Chondrocyte (in vitro differentiated cells): ENCODE measurements around the gene KIF23. TPM values are rescaled to one million over a fixed set of nuclear protein-coding genes. Genes with fewer than 3 reads are reported as not detected.

Experiments
- DNase-seq: peaks from one replicate; pipeline ENCODE4 v3.0.0; 2021; ENCODE audit warnings: mixed read lengths, low spot score
- H3K27ac Mint-ChIP-seq: one replicate; pipeline ENCODE4 v1.8.0; 2021; ENCODE audit warnings: mild to moderate bottlenecking, moderate library complexity, mixed read lengths; ENCODE audit not compliant: unreplicated experiment
- H3K27me3 Mint-ChIP-seq: 2 replicates; pipeline ENCODE4 v1.8.0; 2021; ENCODE audit warnings: low read depth, mixed read lengths
- H3K36me3 Mint-ChIP-seq: 2 replicates; pipeline ENCODE4 v1.8.0; 2021; ENCODE audit warnings: low read depth, mixed read lengths
- H3K4me1 Mint-ChIP-seq: 2 replicates; pipeline ENCODE4 v1.8.0; 2021; ENCODE audit warnings: low read depth, mild to moderate bottlenecking, mixed read lengths
- H3K4me3 Mint-ChIP-seq: one replicate; pipeline ENCODE4 v1.8.0; 2021; ENCODE audit warnings: mild to moderate bottlenecking, moderate library complexity, mixed read lengths; ENCODE audit not compliant: unreplicated experiment
- H3K9me3 Mint-ChIP-seq: 2 replicates; pipeline ENCODE4 v1.8.0; 2021; ENCODE audit warnings: low read depth, mixed read lengths
- total RNA-seq: library from RNA; stranded (reverse); gene quantifications from 3 replicates; pipeline ENCODE4 v1.2.1, GENCODE V29; 2021
- TF ChIP-seq, protein P1 (sequence below): fragments of 200-600 bp; sonication (generic); IDR thresholded peaks from 2 replicates; pipeline ENCODE4 v1.5.0; 2021; ENCODE audit warnings: antibody characterized with exemption, mild to moderate bottlenecking, moderate library complexity

KIF23 gene
- total RNA-seq, 1 donor from 2014 or later = 13.5 TPM

DNA sequence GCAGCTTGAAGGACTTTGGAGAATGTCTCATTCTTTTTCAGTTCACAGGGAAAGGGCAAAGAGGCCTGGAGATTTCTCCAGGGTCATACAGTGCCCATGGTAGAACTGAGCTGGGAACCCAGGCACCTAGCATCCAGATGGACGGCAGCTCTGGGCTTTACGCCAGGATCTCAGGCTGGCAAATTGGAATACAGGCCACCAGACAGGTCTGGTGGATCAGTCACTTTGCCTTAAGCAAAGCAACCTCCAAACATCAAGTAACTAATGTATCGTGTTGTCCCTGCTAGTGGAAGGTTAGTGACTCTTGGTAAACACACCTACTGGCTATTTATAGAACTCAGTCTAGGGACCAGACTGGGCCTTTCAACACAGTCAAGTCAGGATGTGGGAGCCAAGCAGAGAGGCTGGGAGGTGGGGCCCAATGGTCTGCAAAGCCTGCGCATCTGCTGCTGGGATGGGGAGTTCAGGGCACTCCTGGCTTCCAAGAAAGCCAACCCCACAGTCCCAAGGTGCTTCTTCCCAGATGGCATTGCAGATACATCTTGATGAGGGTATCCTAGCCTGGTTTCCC is 68.6 kb downstream of the KIF23 start:
- Mint-ChIP-seq H3K27me3 (peaks cover 13% of the 10 kb centered on the region), H3K36me3 (peaks cover 6% of the 10 kb centered on the region), H3K9me3 (peaks cover 9% of the 10 kb centered on the region)

DNA sequence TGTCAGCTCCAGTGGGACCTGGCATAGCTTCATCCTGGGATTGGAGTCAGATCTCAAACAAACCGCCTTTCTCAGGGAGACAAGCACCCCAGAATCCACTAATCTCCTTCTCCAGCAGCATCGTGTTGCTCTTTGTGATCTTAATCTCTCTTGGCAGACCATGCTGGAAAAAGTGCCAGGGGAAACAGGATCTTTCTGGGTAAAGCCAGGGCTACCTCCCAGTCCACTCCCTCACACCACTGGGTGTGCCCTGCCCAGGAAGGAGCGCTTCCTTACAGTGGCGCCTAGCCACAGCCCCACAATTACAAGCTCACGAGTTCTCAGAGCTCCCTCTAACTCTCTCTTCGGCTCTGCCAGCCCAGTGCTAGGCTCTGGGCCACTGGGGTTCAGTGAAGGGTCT is 70.7 kb downstream of the KIF23 start:
- Mint-ChIP-seq H3K4me1 (no peaks in the 10 kb centered on the region), H3K36me3 (peaks cover 4% of the 10 kb centered on the region), H3K4me3 (no peak overlapping the region), H3K9me3 (peaks cover 8% of the 10 kb centered on the region), H3K27ac (no peak overlapping the region), H3K27me3 (peaks cover 15% of the 10 kb centered on the region)
- TF ChIP-seq, protein P1, sequence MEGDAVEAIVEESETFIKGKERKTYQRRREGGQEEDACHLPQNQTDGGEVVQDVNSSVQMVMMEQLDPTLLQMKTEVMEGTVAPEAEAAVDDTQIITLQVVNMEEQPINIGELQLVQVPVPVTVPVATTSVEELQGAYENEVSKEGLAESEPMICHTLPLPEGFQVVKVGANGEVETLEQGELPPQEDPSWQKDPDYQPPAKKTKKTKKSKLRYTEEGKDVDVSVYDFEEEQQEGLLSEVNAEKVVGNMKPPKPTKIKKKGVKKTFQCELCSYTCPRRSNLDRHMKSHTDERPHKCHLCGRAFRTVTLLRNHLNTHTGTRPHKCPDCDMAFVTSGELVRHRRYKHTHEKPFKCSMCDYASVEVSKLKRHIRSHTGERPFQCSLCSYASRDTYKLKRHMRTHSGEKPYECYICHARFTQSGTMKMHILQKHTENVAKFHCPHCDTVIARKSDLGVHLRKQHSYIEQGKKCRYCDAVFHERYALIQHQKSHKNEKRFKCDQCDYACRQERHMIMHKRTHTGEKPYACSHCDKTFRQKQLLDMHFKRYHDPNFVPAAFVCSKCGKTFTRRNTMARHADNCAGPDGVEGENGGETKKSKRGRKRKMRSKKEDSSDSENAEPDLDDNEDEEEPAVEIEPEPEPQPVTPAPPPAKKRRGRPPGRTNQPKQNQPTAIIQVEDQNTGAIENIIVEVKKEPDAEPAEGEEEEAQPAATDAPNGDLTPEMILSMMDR = no peak
- DNase-seq = no peak

More for the DNA sequence above, 68.6 kb downstream of the KIF23 start:
- no peak overlapping the region for H3K27ac Mint-ChIP-seq
- no peak overlapping the region for H3K4me3 Mint-ChIP-seq
- no peaks in the 10 kb centered on the region for H3K4me1 Mint-ChIP-seq
- TF ChIP-seq, protein P1 = no peak
- DNase-seq = no peak

DNA sequence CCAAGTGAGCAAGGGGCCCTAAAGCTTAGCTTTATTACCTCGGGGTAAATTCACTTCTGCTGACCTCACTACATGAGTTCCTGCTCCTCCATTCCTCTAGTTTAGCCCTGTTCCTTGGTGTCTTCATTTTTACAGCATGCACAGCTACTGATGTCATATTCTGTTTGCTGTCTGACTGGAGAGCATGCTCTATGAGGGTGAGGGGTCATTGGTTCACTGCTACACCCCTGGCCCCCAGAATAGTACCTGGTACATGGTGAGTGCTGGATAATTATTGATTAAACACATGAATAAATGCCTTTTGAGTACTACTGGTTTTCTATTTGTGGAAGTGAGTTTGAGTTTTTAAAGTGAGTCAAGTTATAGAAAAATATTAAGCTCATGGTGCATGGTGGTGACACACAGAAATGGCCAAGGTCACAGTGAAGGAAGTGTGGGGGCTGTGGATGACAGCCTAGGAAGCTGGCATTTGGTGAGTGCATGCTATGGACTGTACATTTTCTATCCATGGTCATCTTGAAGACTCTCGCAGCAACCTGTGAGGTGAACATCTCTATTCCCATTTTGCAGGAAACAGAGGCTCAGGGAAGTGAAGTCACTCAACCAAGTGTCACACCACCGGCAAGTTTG is 72.4 kb downstream of the KIF23 start:
- DNase-seq = no peak
- Mint-ChIP-seq H3K36me3 (peaks cover 11% of the 10 kb centered on the region), H3K4me1 (no peaks in the 10 kb centered on the region), H3K9me3 (peaks cover 8% of the 10 kb centered on the region), H3K27me3 (peaks cover 26% of the 10 kb centered on the region), H3K4me3 (no peak overlapping the region), H3K27ac (no peak overlapping the region)
- TF ChIP-seq, protein P1 = no peak

DNA sequence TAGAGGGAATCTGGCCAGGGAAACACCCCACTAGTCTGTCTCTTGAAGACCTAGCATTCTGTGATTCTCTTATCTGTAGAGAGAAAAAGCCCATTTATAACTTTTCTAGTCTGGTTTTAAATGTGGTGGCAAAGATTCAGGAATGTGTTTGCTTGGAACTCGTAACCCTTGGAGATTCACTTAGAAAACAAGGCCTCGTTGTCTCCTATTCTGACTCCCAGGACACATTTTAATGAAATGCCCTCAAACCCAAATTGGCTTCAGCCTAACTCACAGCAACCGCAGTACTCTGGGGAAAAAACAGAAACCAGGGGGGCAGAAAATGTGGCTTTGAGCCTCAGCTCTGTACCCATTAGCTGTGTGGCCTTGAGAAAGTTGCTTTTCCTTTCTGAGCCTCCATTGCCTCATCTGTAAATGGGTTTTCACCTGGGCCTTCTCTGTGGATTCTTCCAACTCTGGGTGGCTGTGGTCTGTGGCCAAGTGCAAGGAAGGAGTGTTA is 75.0 kb downstream of the KIF23 start:
- Mint-ChIP-seq H3K27ac (no peak overlapping the region), H3K9me3 (peaks cover 12% of the 10 kb centered on the region), H3K4me1 (no peaks in the 10 kb centered on the region), H3K36me3 (peaks cover 14% of the 10 kb centered on the region), H3K27me3 (peaks cover 19% of the 10 kb centered on the region), H3K4me3 (no peak overlapping the region)
- TF ChIP-seq, protein P1 = no peak
- DNase-seq = no peak

DNA sequence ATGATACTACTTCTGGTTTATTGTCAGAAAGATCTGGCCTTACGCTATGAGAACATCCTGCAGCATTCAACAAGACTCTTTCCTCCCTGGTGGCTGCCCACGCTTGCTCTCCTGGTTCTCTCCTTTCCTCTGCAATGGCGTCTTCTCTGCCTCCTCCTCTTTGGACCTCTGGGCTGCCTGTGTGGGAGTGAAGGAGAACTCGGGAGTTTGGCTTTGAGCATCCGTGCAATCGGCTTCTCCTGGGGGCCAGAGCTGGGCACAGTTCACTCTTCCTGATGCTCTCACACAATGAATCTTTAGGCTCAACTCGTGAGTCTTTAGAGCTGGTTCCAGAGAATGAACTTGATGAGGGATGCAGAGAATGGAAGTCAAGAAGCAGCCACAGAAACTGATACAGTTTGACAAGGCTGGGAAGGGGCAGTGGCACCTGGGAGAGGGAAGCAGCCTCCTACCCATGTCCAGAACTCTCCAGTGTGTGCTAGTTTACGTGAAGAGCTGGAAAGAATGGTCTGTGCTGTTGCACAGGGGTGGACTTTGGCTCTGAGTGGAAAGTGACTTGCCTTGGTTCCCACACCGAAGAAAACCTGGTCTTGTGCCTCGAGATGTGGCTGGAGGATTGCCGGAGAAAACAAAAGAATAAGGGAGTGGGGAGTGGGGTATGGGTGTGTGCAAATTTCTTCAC is 76.3 kb downstream of the KIF23 start:
- Mint-ChIP-seq H3K4me1 (no peaks in the 10 kb centered on the region), H3K36me3 (peaks cover 14% of the 10 kb centered on the region), H3K27me3 (peaks cover 17% of the 10 kb centered on the region), H3K27ac (no peak overlapping the region), H3K4me3 (no peak overlapping the region), H3K9me3 (peaks cover 12% of the 10 kb centered on the region)
- TF ChIP-seq, protein P1 = no peak
- DNase-seq = no peak
